ENCODE measurements around the gene ATG4B.
"Not testable (repeated sequence)": the region's sequence is repeated elsewhere in the genome, so short reads cannot be mapped to it uniquely, and the experiment has no call there.

The ATG4B gene

GRCh38 chr2:241637018-241637794 is at the start of gene ATG4B, which contains the start of gene THAP4:
ATG4B (plus strand) TSS chr2:241637693; CDS start chr2:241637715, 22 bp downstream.
THAP4 (minus strand) TSS chr2:241637158; CDS start chr2:241637017, 141 bp downstream.
- peak; percentile 39 for DNase-seq

DNA sequence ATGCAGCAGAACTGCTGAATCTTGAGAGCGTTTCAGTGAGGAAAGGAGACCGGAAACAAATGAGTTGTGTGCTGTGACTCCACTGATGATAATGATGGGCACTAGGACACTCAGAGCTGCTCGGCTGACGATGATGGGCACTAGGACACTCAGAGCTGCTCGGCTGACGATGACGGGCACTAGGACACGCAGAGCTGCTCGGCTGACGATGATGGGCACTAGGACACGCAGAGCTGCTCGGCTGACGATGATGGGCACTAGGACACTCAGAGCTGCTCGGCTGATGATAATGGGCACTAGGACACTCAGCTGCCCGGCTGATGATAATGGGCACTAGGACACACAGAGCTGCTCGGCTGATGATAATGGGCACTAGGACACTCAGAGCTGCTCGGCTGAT is 47.6 kb upstream of the ATG4B start:
- DNase-seq = not testable (repeated sequence)

DNA sequence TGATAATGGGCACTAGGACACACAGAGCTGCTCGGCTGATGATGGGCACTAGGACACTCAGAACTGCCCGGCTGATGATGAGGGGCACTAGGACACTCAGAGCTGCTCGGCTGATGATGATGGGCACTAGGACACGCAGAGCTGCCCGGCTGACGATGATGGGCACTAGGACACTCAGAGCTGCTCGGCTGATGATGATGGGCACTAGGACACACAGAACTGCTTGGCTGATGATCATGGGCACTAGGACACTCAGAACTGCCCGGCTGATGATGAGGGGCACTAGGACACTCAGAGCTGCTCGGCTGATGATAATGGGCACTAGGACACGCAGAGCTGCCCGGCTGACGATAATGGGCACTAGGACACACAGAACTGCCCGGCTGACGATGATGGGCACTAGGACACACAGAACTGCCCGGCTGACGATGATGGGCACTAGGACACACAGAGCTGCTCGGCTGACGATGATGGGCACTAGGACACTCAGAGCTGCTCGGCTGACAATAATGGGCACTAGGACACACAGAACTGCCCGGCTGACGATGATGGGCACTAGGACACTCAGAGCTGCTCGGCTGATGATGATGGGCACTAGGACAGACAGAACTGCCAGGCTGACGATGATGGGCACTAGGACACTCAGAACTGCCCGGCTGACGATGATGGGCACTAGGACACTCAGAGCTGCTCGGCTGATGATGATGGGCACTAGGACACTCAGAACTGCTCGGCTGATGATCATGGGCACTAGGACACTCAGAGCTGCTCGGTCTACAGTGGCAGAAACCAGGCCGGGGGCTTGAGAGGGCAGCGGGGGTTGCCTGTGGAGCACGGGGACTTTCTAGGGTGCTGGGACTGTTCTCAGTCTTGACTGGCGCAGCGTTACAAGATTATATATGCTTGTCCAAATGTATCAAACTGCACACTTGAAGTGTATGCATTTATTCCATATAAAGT is 46.7 kb upstream of the ATG4B start:
- not testable (repeated sequence) for DNase-seq

DNA sequence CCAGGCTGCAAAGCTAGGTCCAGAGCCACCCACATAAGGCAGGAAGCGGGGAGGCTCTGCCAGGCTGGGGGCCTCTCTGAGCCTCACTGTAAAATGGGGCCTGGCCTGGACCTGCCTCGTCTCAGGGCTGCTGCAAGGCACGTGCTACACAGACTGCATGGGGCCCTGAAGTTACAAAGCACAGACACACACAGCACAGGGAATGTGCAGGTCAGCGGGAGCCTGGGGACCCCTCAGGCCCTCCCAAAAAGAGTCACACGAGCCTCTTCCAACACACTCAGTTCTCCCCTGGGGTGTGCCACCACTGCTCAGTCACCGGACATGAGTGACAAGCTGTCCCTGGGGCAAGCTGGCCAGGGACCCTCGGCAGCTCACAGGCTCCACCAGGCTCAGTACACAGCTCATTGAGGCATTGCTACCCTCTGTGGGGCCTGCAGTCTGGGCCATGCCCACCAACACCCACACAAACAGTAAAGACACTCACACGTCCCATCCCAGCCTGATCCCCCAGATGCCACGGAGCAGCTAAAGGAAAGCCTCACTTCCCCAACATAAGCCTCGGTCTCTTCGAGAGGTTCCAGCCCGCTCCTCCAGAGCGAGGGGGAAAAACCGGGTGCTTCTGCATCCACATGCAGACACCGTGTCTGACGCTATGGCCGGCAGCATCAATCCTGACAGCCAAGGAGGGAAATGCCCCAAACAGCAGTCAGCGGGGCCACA is 45.2 kb upstream of the ATG4B start:
- no peak for DNase-seq

DNA sequence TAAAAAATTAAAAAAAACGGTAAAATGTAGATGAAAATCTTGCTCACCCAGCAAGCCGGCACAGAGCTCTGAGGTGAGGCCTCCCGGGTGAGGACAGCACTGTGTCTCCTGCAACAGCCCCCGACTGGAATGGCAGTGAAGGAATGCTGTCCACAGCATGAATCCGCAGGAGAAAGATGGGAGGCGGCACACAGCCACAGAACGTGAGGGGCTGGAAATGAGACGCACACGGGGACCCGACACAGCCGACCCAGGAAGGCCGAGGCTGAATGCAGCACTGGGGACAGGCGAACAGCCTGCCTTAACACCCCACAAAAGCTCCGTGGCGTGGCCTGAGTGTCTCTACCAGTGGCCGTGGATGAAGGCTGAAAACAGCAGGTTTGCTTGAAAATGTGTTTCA is 44.2 kb upstream of the ATG4B start:
- no peak for DNase-seq

DNA sequence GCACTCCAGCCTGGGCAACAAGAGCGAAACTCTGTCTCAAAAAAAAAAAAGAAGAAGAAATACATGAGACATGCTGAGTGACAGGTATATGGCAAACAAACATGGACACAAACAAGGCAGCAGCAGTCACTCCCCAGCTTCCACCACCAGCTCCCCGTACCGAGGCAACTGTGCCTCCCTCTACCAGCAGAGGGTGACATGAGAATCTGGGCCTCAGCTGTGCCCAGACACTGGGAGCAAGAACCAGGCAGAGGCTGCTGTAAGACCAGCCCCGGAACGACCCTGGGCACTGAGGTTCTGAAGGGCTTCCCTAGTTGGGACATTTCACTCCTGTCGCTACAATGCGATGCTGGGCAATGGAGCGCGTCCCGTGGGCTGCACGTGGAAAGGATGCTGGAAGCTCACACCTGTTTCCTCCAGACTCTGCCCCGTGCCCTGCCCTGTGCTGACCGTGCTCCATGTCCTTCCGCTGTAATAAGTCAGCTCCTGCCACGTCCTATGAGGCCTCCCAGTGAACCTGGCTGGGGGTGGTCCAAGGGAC is 41.8 kb upstream of the ATG4B start:
- DNase-seq = no peak

DNA sequence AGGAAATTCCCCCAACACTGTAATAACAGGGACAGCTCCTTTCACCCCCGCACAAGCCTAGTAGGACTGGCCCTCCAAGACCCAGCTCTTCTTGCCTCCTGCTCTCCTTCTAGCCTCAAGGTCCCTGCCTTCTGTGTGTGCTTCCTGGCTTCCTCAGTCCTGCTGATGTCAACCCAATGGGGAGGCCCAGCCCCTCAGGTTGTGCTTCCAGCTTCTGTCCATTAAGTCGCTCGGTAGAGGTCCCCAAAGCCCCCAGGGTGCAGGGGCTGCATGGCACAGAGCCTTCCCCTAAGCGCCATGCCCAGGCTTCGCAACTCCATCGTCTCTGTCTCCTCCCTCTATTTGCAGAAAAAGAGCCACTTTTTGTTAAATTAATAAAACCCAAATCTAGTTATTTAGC is 39.9 kb upstream of the ATG4B start:
- no peak for DNase-seq

DNA sequence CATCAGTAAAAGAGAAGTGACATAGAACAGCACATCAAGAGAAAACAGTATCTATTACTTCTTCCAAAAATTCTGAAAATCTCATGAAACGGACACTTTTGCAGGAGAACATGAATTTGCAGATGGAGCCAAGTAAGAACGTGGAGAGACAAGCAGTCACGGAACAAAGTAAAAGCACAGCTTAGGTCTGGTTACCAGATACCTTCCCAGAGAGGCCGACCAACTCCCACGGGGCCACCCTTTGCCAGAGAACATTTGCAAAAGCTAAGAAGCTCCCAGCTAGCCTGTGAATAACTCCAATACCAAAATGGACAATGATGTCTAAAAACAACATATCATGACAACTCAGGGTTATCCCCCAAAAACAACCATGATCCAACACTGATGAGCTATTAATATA is 39.4 kb upstream of the ATG4B start:
- DNase-seq = no peak

DNA sequence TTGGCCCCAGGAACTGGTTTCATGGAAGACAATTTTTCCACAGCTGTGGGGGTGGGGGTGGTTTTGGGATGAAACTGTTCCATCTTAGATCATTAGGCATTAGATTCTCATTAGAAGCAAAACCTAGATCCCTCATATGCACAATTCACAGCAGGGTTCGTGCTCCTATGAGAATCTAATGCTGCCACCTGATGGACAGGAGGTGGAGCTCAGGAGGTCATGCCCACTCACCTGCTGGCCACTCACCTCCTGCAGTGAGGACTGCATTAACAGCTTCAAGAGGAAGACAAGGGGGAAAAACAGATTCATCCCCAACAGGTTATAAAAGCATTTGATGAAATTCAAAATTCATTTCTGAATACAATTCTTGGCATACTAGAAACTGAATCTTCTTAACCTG is 39.0 kb upstream of the ATG4B start:
- DNase-seq = no peak

- DNase-seq = no peak
These were observed 37.9 kb upstream of the ATG4B start for GRCh38 chr2:241599615-241600014.

- DNase-seq = no peak
These were observed 35.7 kb upstream of the ATG4B start for GRCh38 chr2:241601841-241602240.

DNA sequence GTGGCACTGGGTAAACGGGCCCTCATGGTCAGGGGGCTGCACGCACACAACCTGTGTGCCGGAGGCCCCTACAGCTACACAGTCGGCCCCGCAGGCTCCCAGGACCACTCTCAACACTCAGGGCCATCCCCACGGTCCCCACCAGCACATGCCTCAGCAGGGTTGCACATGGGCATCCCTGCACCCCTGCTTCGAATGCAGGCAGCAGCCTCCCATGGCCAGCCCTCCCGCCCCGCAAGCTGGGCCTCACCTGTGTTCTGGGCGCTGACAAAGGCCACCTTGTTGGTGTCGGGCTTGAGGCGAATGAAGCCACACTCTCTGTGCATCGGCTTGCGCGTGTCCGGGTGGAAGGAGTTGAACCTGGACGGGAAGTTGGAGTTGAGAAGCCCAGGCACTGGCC is 34.8 kb upstream of the ATG4B start:
- DNase-seq = no peak

- DNase-seq = no peak
These were observed 33.8 kb upstream of the ATG4B start for GRCh38 chr2:241603686-241604085.

DNA sequence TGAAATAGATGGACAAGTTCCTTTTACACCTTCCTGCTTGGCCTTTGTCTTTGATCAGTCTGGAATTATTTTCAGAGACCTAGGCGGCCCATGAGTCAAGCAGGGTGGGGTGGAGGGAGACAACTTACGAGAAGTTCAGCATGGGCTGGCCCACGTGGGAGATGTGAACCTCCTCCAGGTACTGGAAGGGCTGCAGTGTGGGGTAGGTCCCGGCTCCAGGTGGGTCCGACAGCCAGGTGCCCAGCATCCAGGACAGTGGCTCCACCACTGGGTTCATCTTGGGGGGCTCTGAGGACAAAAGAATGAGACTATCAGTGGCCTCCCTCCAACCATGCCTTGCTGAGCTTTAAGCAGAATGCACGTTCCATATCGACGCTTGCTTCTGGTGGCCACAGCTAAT is 31.3 kb upstream of the ATG4B start:
- no peak for DNase-seq

GRCh38 chr2:241607162-241607885 is 30.2 kb upstream of the ATG4B start:
- DNase-seq = no peak

GRCh38 chr2:241608881-241609280 is 28.6 kb upstream of the ATG4B start:
- no peak for DNase-seq

DNA sequence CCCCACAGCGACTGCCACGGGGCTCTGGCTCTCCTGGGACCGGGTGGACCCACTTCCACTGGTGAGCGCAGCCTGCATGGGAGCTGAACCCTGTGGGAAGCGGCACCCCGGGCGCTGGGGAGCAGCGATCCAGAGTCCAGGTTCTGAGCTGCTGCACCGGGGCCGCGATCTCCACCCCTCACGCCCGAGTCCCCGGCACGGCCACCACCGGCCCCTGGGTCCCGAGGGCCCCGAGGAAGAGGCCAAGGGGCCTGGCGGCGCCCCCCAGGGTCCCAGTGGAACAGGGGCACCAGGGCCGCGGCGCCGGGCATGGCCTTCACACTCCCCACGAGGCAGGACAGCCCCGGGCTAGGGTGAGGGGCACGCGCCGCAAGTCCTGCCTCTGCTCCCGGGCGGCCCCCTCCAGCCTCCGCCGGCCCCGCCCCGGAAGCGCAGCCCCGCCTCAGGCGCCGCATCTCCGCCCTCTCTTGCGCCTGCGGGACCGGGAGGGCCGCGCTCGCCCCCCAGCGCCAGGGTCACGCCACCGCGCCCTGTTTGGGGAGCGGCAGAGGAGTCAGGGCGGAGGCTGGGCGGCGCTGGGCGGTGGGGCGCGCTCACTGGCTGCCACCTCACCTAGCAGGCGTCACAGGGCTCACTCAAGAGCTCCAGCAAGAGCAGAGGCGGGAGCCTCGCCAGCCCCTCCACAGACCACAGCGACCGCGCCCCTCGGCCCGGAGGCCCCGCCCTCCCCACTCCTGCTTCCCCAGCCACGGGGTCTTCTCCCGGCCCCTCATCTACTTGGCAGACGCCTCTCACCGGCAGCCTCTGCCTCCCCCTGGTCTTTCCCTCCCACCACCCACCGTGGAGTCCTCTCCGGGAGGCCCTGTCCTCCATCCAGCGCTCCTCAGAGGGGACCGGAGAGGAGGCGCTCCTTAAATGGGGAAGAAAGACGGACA is 27.4 kb upstream of the ATG4B start:
- DNase-seq = no peak

GRCh38 chr2:241611062-241611461 is 26.4 kb upstream of the ATG4B start:
- DNase-seq = no peak

- no peak for DNase-seq
These were observed 25.1 kb upstream of the ATG4B start for GRCh38 chr2:241612156-241613016.
